Mammary epithelial cell (primary cell): ENCODE measurements around the gene CDC26.

Source experiments
- EZH2 ChIP-seq: IDR thresholded peaks from 2 replicates; pipeline ENCODE4 v1.6.1; 2012; ENCODE audit warnings: low read length, inconsistent platforms, borderline replicate concordance
- TF ChIP-seq, protein P1 (sequence below), 2 donors: IDR thresholded peaks in 1 of 2; conservative IDR thresholded peaks in 1 of 2; 2 replicates each; pipeline ENCODE4 v1.5.1; 2011 to 2012; ENCODE audit warnings: inconsistent platforms in 2 of 2, low read length in 2 of 2, mild to moderate bottlenecking in 2 of 2, control low read depth in 1 of 2, low read depth in 1 of 2; ENCODE audit not compliant: insufficient read depth in 1 of 2; ENCODE audit errors: extremely low read depth in 1 of 2

GRCh38 chr9:113221800-113222481, 53.4 kb downstream of the CDC26 start:
- TF ChIP-seq, protein P1, sequence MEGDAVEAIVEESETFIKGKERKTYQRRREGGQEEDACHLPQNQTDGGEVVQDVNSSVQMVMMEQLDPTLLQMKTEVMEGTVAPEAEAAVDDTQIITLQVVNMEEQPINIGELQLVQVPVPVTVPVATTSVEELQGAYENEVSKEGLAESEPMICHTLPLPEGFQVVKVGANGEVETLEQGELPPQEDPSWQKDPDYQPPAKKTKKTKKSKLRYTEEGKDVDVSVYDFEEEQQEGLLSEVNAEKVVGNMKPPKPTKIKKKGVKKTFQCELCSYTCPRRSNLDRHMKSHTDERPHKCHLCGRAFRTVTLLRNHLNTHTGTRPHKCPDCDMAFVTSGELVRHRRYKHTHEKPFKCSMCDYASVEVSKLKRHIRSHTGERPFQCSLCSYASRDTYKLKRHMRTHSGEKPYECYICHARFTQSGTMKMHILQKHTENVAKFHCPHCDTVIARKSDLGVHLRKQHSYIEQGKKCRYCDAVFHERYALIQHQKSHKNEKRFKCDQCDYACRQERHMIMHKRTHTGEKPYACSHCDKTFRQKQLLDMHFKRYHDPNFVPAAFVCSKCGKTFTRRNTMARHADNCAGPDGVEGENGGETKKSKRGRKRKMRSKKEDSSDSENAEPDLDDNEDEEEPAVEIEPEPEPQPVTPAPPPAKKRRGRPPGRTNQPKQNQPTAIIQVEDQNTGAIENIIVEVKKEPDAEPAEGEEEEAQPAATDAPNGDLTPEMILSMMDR (conservative IDR thresholded peaks at IDR 0.05 in 1 of 2, IDR thresholded peaks at IDR 0.05 in 1 of 2; ENCODE audit: extremely low read depth in 1 of 2, insufficient read depth in 1 of 2, low read depth in 1 of 2, low read length in 2 of 2), result no peak
- TF ChIP-seq EZH2, result no peak
